ENCODE data around the gene RASGRP2.

Gene RASGRP2

DNA sequence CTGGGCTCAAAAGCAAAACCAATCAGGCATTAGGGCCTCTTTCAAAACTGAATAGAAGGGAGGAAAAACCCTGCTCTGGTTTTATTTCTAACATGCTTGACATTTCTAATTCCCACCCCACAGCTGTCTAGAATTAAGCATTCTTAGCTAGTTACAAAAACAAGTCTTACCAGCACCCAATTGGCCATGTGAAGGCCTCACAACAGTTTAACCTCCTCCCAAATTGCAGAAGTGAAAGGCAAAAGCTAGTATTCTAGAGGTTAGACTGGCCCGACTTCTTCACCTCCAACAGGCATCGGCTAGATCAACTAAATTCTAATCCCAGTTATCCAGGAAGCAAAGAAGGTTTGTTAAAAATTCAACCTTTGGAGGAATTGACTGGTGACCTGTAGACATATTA lies 27.9 kb upstream of the RASGRP2 start:
- no peak for DNase-seq (ENCODE audit: low spot score)
- TF ChIP-seq, protein P1, sequence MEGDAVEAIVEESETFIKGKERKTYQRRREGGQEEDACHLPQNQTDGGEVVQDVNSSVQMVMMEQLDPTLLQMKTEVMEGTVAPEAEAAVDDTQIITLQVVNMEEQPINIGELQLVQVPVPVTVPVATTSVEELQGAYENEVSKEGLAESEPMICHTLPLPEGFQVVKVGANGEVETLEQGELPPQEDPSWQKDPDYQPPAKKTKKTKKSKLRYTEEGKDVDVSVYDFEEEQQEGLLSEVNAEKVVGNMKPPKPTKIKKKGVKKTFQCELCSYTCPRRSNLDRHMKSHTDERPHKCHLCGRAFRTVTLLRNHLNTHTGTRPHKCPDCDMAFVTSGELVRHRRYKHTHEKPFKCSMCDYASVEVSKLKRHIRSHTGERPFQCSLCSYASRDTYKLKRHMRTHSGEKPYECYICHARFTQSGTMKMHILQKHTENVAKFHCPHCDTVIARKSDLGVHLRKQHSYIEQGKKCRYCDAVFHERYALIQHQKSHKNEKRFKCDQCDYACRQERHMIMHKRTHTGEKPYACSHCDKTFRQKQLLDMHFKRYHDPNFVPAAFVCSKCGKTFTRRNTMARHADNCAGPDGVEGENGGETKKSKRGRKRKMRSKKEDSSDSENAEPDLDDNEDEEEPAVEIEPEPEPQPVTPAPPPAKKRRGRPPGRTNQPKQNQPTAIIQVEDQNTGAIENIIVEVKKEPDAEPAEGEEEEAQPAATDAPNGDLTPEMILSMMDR (IDR thresholded peaks at IDR 0.05; ENCODE audit: borderline replicate concordance, control extremely low read depth, extremely low read depth, insufficient read depth, missing control alignments): no peak
- in situ Hi-C loops (cut with MboI; ENCODE audit: low sequenced_read_pairs, unreplicated experiment): no loop called here

- in situ Hi-C loops (cut with MboI; ENCODE audit: low sequenced_read_pairs, unreplicated experiment): no loop called here
- no peak for DNase-seq (ENCODE audit: low spot score)
Observed at GRCh38 chr11:64770120-64770519, 26.2 kb upstream of the RASGRP2 start.

DNA sequence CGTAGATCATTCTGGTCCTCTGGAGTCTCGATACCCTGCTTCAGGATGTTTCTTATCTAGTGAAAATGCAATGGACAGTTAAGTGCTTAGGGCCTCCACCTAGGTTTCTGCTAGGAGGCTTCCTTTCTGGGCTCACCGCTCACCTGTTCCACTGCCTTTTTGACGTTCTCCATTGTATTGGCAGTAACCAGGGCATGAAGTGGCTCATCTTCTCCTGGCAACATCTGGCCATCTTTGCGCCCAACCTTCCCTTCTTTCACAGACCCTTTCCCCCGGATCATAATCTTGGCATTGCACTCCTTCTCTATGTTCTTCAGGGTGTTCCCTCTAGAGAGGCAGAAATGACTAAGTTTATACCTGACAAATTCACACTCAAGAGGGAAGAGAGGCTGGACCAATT lies 25.3 kb upstream of the RASGRP2 start:
- no peak for DNase-seq (ENCODE audit: low spot score)
- TF ChIP-seq, protein P1 (IDR thresholded peaks at IDR 0.05; ENCODE audit: borderline replicate concordance, control extremely low read depth, extremely low read depth, insufficient read depth, missing control alignments): no peak
- in situ Hi-C loops (cut with MboI; ENCODE audit: low sequenced_read_pairs, unreplicated experiment): no loop called here

More at GRCh38 chr11:64770120-64770519, 26.2 kb upstream of the RASGRP2 start:
- TF ChIP-seq, protein P1 (IDR thresholded peaks at IDR 0.05; ENCODE audit: borderline replicate concordance, control extremely low read depth, extremely low read depth, insufficient read depth, missing control alignments): no peak

DNA sequence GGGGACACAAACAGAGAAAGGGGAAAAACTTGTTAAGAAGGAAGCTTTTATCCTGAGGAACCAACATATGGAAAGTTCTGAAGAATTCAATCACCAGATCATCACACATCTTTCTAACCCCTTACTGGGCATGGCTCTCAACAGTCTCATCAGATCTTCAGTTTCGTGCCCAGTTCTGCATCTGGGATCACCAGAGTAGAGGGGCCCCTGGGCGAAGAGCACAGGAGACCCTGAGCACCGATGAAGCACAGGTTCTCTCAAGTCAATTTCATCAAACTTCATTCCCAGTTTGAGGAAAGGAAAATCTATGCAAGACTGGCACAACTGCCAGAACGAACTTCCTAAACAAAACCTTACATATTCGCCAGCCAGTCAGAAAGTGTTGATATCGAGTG lies 24.4 kb upstream of the RASGRP2 start:
- TF ChIP-seq, protein P1 (IDR thresholded peaks at IDR 0.05; ENCODE audit: borderline replicate concordance, control extremely low read depth, extremely low read depth, insufficient read depth, missing control alignments): no peak
- in situ Hi-C loops (cut with MboI; ENCODE audit: low sequenced_read_pairs, unreplicated experiment): no loop called here
- peak; percentile 10 for DNase-seq (ENCODE audit: low spot score)

- in situ Hi-C loops (cut with MboI; ENCODE audit: low sequenced_read_pairs, unreplicated experiment): no loop called here
- DNase-seq (ENCODE audit: low spot score): peak; percentile 64
- TF ChIP-seq, protein P1 (IDR thresholded peaks at IDR 0.05; ENCODE audit: borderline replicate concordance, control extremely low read depth, extremely low read depth, insufficient read depth, missing control alignments): peak; percentile 86
Observed at GRCh38 chr11:64767344-64768299, 23.7 kb upstream of the RASGRP2 start.

DNA sequence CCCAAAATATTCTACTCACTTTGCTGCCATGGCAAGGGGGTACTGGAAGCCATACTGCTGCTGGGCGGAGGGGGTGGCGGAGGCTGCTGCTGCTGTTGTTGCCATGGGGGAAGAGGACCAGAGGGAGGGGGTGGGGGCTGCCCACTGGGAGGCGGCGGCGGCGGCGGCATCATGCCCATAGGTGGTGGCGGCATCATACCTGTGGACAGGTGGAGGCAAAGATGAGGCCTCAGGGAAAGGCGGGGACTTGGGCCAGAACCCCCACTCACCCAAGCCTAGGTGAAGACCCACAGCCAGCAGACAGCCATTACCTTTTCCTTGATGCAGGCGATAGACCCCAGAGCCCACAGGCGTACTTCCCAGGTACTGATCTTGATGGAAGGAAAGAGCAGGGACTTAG lies 22.9 kb upstream of the RASGRP2 start:
- DNase-seq (ENCODE audit: low spot score): peak; percentile 6
- in situ Hi-C loops (cut with MboI; ENCODE audit: low sequenced_read_pairs, unreplicated experiment): no loop called here

More for the DNA sequence above, 22.9 kb upstream of the RASGRP2 start:
- TF ChIP-seq, protein P1 (IDR thresholded peaks at IDR 0.05; ENCODE audit: borderline replicate concordance, control extremely low read depth, extremely low read depth, insufficient read depth, missing control alignments): no peak

Data from GM13976 (cell line).